HEK293T (cell line): Measurements from ENCODE around the gene SLC16A3.
A peak's percentile ranks its signal among the peaks of the same experiment; 100 is the strongest.

Source experiments
- CTCF ChIA-PET: fragments of 350-600 bp; formaldehyde crosslinking; extraction: SDS; loops from one replicate; lab custom pipeline; 2021; ENCODE audit warnings: antibody characterized with exemption, inconsistent platforms; lab: Yijun Ruan, JAX
- POLR2A ChIA-PET: fragments of 350-600 bp; formaldehyde crosslinking; extraction: SDS; loops from one replicate; lab custom pipeline; 2020; ENCODE audit warnings: antibody characterized with exemption, inconsistent platforms; lab: Yijun Ruan, JAX
- DNase-seq: peaks from one replicate; pipeline ENCODE4 v3.0.0; 2012; ENCODE audit warnings: mixed read lengths; ENCODE audit errors: extremely low spot score
- ARNT ChIP-seq: fragments of 450-650 bp; IDR thresholded peaks from 2 replicates; pipeline ENCODE4 v1.6.1; 2017; ENCODE audit warnings: mild to moderate bottlenecking
- BHLHE40 ChIP-seq: fragments of 450-650 bp; IDR thresholded peaks from 2 replicates; pipeline ENCODE4 v1.6.1; 2016; ENCODE audit warnings: mild to moderate bottlenecking, moderate library complexity, borderline replicate concordance
- CTBP1 ChIP-seq: fragments of 450-650 bp; IDR thresholded peaks from 2 replicates; pipeline ENCODE4 v1.6.1; 2016; ENCODE audit warnings: borderline replicate concordance
- ELF4 ChIP-seq: fragments of 450-650 bp; IDR thresholded peaks from 2 replicates; pipeline ENCODE4 v1.6.1; 2017; ENCODE audit warnings: antibody characterized with exemption
- FOXA1 ChIP-seq: fragments of 450-650 bp; IDR thresholded peaks from 2 replicates; pipeline ENCODE4 v1.6.1; 2016; ENCODE audit warnings: mild to moderate bottlenecking
- FOXK2 ChIP-seq: fragments of 450-650 bp; IDR thresholded peaks from 2 replicates; pipeline ENCODE4 v1.6.1; 2016; ENCODE audit warnings: mild to moderate bottlenecking
- FOXM1 ChIP-seq: fragments of 450-650 bp; IDR thresholded peaks from 2 replicates; pipeline ENCODE4 v1.6.1; 2017; ENCODE audit warnings: mild to moderate bottlenecking, borderline replicate concordance
- HDGF ChIP-seq: fragments of 450-650 bp; IDR thresholded peaks from 2 replicates; pipeline ENCODE4 v1.6.1; 2017; ENCODE audit warnings: antibody characterized with exemption, borderline replicate concordance
- L3MBTL2 ChIP-seq: fragments of 450-650 bp; conservative IDR thresholded peaks from 2 replicates; pipeline ENCODE4 v1.6.1; 2016; ENCODE audit warnings: mild to moderate bottlenecking
- LEF1 ChIP-seq: fragments of 450-650 bp; IDR thresholded peaks from 2 replicates; pipeline ENCODE4 v1.6.1; 2017; ENCODE audit warnings: mild to moderate bottlenecking, borderline replicate concordance
- NFRKB ChIP-seq: fragments of 450-650 bp; IDR thresholded peaks from 2 replicates; pipeline ENCODE4 v1.6.1; 2016; ENCODE audit warnings: mild to moderate bottlenecking, moderate library complexity
- SP1 ChIP-seq: fragments of 450-650 bp; IDR thresholded peaks from 2 replicates; pipeline ENCODE4 v1.6.1; 2017
- SUZ12 ChIP-seq: fragments of 450-650 bp; IDR thresholded peaks from 2 replicates; pipeline ENCODE4 v1.6.1; 2016; ENCODE audit warnings: mild to moderate bottlenecking
- TARDBP ChIP-seq: fragments of 450-650 bp; IDR thresholded peaks from 2 replicates; pipeline ENCODE4 v1.6.1; 2016
- ZNF384 ChIP-seq: fragments of 450-650 bp; IDR thresholded peaks from 2 replicates; pipeline ENCODE4 v1.6.1; 2016
- TF ChIP-seq, protein P1 (sequence below): fragments of 450-650 bp; IDR thresholded peaks from 2 replicates; pipeline ENCODE4 v1.6.1; 2016

Gene SLC16A3

DNA sequence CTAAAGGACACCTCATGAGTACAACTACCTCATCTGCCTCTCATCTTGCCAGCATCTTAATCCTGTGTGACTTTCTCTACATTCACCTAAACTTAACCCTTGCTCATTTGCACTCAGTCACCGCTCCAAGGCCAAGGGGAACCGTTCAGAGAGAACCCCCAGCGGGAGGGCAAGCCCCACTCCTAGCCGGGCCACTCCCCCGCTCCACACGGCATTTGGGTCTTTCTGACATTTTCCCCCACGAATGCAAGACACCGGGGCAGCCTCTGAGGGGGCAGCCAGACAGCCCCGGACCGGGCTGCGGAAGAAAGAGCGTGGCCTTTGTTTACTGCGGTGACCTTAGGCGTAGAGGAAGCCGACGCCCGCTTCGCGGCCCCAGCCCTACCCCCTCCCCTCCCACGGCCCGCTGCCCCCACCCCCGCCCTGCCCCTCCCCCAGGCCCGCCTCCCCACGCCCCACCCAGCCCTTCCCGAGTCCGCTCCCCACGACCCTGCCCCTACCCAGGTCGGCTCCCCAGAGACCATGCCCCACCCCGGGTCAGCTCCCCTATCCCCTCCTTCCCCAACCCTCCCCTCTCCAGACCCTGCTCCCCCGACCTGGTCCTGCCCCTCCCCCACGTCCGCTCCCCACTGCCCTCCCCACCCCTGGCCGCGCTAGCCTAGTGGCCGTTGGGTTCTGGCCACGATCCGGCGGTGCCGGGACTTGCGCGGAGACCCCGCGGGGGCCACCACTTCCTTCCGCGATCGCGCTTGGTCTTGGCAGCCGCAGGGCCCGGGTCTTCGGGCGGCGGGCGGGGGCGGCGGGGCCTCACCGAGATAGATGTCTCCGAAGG lies 43.9 kb downstream of the SLC16A3 start:
- POLR2A ChIA-PET = interaction anchor here (1.0 to 4.0 kb wide), 5 partner anchors 10 to 25 kb away, joined by 4 to 30 read pairs (median 7); no protein-coding TSS in a partner anchor
- CTCF ChIA-PET = no interaction called here
- peak; percentile 63 for DNase-seq
- TF ChIP-seq ARNT (no peak), HDGF (no peak), ZNF384 (no peak), LEF1 (no peak), SP1 (no peak), FOXM1 (no peak)
- TF ChIP-seq, protein P1, sequence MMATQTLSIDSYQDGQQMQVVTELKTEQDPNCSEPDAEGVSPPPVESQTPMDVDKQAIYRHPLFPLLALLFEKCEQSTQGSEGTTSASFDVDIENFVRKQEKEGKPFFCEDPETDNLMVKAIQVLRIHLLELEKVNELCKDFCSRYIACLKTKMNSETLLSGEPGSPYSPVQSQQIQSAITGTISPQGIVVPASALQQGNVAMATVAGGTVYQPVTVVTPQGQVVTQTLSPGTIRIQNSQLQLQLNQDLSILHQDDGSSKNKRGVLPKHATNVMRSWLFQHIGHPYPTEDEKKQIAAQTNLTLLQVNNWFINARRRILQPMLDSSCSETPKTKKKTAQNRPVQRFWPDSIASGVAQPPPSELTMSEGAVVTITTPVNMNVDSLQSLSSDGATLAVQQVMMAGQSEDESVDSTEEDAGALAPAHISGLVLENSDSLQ = no peak

DNA sequence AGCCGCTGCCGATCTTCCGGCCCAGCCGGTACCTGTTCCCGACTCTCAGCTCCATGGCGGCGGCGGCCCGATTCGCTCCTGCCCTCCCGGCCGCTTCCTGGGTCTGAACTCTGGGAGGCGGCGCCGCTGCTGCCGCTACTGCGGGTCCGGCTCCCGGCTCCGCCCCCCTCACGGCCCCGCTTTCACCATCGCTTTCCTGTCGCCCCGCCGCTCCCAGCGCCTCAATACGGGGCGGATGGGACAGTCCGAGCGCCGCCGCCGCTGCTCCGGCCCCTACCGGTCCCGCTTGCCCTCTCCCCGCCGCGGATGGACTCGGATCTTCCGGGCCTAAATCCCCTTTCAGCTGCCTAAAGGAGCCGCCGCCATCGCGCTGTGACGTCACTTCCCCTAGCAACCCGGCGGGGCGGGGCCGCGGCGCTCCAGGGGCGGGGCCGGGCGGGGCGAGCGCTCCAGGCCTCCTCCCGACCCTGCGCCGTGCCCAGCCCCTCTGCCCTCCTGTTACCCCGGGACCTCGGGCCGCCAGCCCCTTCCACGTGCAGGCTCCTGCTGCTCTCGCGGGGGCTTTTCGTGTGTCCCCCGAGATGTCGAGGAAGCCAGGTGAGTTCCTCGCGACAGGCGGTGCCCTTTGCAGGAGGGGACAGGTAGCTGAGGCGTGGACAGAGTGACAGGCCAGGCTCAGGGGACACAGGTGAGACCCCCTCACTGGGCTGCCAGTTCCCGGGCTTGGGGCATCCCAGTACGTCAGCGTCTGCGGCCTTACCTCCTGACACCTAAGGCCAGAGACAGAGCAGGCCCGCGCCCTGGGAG lies 44.7 kb downstream of the SLC16A3 start, which contains the start of gene CSNK1D:
Gene CSNK1D, minus strand, starts transcription at position 374 of the 807 bp plus-strand sequence. Its CDS starts 319 bp downstream, at position 55.
- peak; percentile 98 for DNase-seq
- POLR2A ChIA-PET = interaction anchor here (0.5 to 4.0 kb wide), 6 partner anchors 10 to 596 kb away, joined by 3 to 30 read pairs (median 6); no protein-coding TSS in a partner anchor
- TF ChIP-seq BHLHE40 (no peak), ELF4 (peak; percentile 73)
- CTCF ChIA-PET = no interaction called here

DNA sequence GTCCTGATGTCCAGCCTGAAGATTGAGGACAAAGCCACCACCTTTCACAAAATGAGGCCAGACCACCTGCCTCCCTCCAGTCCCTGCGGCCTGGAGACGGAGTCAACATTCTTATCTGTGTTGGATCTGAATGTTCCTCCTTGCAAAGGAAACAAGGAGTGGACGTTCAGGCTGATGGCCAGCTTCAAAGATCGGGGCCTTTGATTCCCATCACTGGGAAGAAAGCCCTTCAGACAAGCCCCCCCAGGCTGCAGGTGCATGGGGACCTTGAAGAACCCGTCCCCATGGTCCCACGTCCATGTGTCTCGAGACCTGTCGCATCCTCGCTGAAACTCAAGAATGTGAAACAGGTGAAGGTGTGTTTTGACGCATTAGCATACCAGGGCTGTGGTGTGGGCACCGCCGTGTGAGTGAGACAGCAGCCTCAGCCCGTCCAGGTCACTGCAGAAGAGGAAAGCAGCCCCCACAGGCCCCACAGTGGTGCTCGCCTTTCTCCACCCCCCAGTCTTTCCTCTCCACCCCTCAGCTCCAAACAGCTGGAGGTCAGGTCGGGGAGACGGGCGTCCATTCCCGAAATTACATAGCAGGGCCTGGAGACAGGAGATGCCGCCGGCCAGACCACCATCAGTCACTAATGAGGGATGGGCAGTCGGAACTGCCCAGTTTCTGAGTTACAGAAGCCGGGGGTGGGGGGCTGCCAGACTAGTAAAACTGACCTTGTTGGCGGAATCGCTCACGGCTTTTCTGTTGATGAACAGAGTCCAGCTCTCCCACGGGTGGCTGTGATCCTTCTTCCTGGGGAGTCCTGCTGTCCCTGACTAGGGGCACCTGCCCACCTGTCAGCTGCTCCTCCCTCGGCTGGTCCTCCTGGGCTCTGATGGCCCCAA lies 45.5 kb downstream of the SLC16A3 start:
- CTCF ChIA-PET = no interaction called here
- POLR2A ChIA-PET = interaction anchor here (1.0 to 4.0 kb wide), 6 partner anchors 9 to 23 kb away, joined by 3 to 30 read pairs (median 6); no protein-coding TSS in a partner anchor
- TF ChIP-seq FOXM1 (no peak), CTBP1 (no peak), ARNT (no peak), ZNF384 (no peak), ELF4 (no peak), L3MBTL2 (peak; percentile 23; the same call in 1 of the 2 replicates)
- no peak for DNase-seq

DNA sequence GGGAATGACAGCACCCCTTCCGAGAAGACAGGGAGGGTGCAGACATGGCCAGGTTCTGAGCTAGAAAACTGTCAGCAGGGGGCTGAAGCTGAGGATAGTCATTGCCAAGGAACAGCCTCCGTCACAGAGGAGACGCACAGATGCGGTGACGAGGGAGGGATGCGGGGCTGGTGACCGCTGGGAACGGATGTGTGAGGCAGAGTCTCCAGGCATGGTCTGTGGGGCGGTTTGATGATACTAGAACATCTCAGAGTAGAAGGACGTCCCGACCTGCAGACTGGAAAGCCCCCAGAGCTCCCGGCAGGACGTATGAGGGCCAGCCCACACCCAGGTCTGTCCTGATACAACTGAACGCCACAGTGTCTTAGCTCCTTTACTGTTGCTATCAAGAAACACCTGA lies 46.5 kb downstream of the SLC16A3 start:
- DNase-seq = no peak
- TF ChIP-seq CTBP1 (no peak), TARDBP (no peak), SUZ12 (no peak), ZNF384 (no peak), HDGF (no peak), SP1 (no peak), LEF1 (no peak), BHLHE40 (no peak), FOXM1 (no peak), L3MBTL2 (no peak), NFRKB (no peak), ELF4 (no peak), FOXA1 (no peak), ARNT (no peak), FOXK2 (no peak)
- TF ChIP-seq, protein P1 = no peak
- ChIA-PET POLR2A (interaction anchor here (1.4 to 4.0 kb wide), 3 partner anchors 8 to 16 kb away, joined by 3 to 30 read pairs (median 18); no protein-coding TSS in a partner anchor), CTCF (interaction anchor here (0.7 kb wide), 1 partner anchor 16 kb away, joined by 3 read pairs; no protein-coding TSS in a partner anchor)

DNA sequence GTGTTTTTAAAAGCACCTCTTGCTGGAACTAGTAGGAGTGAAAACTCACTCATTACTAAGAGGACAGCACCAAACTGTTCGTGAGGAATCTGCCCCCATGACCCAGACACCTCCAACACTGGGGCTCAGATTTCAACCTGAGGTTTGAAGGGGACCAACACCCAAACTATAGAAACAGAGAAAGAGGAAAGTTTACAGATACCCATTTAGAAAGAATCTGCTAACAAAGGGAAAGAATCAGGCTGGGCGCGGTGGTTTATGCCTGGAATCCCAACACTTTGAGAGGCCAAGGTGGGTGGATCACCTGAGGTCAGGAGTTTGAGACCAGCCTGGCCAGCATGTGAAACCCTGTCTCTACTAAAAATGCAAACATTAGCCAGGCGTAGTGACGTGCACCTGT lies 48.1 kb downstream of the SLC16A3 start:
- POLR2A ChIA-PET = no interaction called here
- TF ChIP-seq LEF1 (no peak), FOXK2 (no peak), ZNF384 (no peak), HDGF (no peak), FOXM1 (no peak), TARDBP (no peak), L3MBTL2 (no peak), CTBP1 (no peak), SUZ12 (no peak), SP1 (no peak), FOXA1 (no peak), ARNT (no peak), NFRKB (no peak), ELF4 (no peak), BHLHE40 (no peak)
- TF ChIP-seq, protein P1 = no peak
- DNase-seq = no peak
- CTCF ChIA-PET = no interaction called here
